Suprapubic skin (tissue), 4 donors: ENCODE measurements around the gene CDH8.

Source experiments
- CTCF ChIP-seq, 2 donors: fragments of 200-600 bp in 1 of 2; fragments of 450-650 bp in 1 of 2; sonication (generic) in 1 of 2; IDR thresholded peaks; one replicate each; pipeline ENCODE4 v1.5.1; 2016 to 2019; ENCODE audit warnings: antibody characterized with exemption in 2 of 2, mild to moderate bottlenecking in 1 of 2, moderate library complexity in 1 of 2
- POLR2A ChIP-seq, 2 donors: fragments of 450-650 bp; IDR thresholded peaks; one replicate each; pipeline ENCODE4 v1.6.1; 2017; ENCODE audit warnings: antibody characterized with exemption in 2 of 2, mild to moderate bottlenecking in 2 of 2, moderate library complexity in 2 of 2
- POLR2AphosphoS5 ChIP-seq, 3 donors: sonication (generic); formaldehyde crosslinking; IDR thresholded peaks; one replicate each; pipeline ENCODE4 v1.6.1; 2017; ENCODE audit warnings: antibody characterized with exemption in 3 of 3

GRCh38 chr16:61606581-61606980 is 429.7 kb downstream of the CDH8 start:
- TF ChIP-seq CTCF (IDR thresholded peaks at IDR 0.05) (no peak), POLR2A (IDR thresholded peaks at IDR 0.05) (no peak), POLR2AphosphoS5 (IDR thresholded peaks at IDR 0.05) (no peak)
